Suppressor macrophage treated with lipopolysaccharide for 4 hours (primary cell): Measurements from ENCODE around the gene NPVF.

Experiments
- DNase-seq: peaks from one replicate; pipeline ENCODE4 v3.0.0-alpha.2; 2020

NPVF gene, protein sequence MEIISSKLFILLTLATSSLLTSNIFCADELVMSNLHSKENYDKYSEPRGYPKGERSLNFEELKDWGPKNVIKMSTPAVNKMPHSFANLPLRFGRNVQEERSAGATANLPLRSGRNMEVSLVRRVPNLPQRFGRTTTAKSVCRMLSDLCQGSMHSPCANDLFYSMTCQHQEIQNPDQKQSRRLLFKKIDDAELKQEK

DNA sequence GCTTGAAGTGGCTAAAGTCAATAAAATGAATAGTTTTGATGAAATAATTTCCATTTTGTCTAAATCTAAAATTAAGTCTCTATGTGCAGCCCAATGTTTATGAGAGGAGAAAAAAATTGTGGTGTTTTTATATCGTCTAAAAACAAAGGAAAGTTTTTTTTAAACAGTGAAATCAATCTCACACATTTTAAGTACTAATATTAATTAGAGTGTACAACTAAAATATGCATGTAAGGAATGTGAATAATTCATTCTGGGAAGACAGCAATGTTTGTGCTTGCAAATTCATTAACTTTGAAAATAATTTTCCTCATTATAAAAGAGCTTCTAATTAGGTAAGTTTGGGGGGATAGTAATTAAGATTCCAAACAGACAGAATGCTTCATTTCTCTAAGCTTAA is at the start of gene NPVF:
Gene NPVF, minus strand, starts transcription at position 101 of the 400 bp plus-strand sequence. Its CDS starts 47 bp downstream, at position 54.
- no peak for DNase-seq

DNA sequence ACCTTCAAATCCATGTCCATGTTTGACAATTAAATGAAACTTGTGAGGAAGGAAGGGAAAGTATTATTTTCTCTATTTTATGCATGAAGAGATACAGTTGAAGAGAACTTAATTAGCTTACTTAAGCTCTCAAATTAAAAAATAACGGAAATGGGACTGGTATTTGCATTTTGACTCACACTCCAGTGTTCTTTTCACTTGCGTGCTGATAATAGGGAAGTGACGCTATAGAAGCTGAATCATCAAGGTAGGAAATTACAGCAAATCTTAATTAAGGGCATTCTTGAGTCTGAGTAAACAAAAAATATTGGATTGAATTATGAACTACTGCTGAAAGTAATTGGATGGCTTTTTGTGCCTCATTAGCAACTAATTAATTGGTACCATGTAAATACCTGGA is 44.0 kb upstream of the NPVF start:
- no peak for DNase-seq

DNA sequence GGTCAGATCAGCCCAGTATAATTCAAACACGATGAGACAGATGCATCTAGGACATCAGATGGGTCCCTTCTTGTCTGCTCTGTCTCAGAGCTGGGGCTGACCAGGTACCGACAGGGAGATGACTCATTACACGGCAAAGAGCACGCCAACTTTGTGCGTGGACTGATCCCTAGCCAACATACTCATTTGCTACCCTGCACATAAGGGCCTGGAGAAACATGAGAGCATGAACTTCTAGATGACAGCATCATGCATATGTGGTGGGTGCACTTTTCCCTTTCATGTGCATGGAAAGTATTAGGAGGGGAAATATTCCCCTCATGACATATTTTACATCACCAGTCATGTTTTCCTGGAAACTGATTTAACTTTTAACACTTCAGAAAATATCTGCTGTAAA is 35.1 kb upstream of the NPVF start:
- DNase-seq = no peak

DNA sequence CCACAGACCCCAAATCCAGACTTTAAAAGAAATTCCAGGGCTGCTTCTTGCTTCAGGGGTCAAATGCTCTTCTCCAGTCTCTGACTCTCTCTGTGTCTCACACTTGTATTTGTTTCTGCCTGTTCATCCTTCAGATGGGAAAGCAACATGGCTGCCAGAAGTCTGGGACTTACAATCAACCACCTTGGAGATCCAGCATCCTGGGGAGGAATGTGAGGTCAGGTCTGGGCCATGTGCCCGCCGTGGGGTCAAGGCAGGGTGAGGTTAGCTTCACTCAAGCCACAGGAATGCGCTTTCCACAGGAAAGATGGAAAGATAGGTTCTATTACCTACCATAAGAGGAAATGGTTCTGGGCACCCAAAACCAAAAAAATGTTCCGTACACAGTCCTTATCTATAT is 34.3 kb upstream of the NPVF start:
- no peak for DNase-seq

DNA sequence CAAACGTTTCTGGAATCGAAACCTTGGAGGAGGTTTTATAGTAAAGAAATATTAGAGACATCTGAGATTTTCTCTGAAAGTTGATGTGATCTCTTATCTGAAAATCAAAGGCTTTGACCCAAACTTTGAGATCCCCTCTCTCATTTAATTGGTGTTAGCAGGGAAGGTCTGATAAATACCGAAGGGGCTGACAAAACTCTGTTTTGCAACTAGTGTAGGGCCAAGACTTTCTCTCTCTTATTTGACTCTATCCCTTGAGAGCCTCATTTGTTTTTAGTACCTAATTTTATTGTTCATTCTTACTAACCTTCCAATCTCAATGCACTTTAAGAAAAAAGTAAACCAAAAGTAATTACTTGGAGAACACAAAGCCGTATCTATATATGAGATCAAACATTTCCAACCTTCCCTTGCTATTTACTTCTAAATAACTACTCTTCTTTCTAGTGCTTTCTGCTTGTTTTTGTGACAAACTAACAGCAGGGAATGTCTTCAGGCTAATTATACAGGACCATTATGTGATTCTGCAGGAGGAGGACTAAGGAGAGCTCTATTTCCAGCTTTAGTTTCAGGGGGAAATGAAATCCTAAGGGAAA is 33.4 kb upstream of the NPVF start:
- DNase-seq = no peak

DNA sequence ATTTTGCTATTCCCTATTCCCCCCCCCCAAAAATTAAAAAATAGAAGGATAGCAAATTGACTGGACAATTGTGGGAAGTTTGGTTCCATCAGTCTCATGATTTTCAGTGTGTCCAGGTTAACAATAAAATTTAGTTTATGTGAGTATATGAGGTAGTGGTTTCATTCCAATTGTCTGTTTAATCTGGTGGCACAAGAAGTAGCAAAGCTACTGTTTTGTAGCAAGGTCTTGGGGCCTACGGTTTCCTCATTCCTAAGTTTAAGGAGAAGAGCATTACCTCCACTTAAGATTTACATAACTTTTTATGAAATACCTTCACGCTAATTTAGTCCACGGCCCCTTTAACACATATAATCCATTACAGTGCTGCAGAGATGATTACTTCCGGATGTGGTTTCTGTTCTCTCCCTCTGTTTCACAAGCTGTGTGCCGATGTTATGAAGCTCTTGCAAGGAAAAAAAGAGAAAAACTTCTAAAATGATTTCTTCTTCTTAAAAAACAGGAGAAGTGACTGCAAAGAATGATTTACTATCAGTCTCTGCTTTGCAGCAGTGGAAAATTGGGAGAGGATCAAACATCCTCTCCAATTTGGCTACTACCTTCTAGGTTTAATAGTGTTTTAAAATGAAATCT is 32.7 kb upstream of the NPVF start:
- peak; percentile 71 for DNase-seq

DNA sequence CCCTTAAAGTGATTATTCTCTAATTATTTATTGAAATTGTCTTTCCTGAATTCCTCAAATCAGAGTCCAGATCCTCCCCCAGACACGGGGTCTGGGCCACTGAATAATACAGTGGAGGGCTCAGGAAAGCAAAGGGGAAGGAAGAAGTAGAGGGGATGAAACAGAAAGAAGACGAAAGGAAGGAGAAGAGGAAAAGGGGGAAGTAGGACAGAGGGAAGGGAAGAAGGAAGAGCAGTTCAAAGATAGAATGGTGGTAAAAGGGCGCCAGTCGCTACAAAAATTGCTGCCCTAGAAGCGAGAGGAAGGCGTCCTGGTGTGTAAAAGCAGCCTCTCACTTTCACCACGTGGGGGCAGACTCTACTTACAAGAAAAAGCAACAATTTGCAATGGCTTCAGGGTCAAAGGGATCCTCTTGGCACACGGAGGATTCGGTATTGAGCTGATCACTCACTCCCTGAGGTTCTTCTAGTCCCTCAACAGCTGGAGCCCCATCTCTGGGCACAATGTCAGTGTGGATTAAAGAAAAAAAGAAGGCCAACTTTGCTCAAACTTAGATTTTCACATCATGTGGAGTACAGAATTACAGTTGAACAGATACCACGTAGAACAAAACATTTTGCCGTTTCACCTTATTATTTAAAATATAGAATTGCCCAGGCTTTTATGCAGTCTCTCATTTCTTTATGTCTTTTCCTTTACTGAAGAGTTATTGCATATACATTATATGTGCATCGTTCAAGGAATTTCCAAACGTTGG is 31.4 kb upstream of the NPVF start:
- peak; percentile 83 for DNase-seq

DNA sequence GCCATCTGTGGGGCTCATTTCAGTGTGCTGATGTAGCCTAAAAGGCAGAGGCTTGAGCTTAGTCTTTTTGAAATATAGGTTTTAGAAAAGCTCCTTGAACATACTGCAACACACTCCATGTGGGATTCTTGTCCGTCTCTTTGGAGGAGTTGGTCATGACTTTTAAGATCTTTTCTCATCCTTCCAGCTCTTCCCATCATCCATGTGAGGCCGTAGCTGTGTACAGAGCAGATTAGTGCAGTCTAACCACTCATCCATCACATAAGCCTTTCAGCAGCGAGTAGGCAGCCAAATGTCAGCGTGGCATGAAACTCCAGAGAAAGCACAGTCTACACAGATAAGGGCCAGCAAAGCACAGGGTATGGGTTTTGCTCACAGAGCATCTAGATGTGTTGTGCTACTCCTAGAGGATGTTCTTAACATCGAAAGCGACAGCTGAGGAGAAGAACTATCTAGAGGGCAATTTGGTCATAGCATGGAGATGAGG is 28.1 kb upstream of the NPVF start:
- DNase-seq = no peak

DNA sequence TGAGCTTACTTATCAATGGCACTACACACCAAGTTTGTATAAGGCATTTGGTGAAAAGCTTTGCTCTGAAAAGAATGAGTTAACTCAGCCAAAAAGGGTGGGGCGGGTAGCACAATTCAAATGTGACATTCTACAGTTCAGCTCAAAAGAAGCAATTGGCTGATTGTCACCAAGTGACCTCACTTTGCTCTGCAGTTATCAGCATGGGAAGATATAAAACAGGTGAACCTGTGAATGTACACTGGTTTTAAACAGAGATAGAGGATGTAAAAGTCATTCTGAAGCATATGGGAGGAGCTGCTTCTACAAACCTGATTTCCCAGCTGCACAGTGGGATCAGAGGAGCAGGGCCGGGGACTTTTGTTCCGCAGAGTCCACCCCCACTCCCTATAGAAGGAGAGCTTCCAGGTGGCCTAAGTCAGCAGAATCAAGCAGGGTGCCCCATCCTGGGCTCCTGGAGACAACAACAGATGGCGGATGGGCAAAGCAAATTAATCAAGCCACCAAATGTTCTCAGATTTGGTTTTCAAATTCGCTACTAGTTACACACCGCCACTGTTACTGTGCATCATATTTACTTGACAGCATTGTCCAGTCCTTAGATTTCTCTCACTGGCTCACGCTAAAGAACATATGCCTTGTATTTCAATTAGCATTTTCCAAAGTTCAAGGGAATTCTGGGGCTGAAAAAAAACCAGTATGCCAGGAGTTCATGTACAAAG is 27.5 kb upstream of the NPVF start:
- DNase-seq = no peak

DNA sequence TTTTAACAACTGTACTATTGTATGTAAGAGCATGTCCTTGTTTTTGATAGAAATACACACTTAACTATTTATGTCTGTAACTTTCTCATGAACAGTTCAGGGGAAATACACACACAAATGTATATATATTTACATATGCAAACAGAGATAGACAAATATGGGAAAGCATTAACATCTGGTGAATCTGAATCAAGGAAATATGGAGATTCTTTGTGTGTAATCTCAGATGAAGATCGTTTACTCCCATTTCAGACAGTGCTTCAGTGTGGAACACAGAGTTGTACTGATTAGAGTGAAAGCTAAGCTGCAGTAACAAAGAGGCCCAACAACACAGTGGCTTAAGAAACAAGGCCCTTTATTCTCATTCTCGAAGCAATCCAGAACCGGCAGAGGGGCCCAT is 26.3 kb upstream of the NPVF start:
- no peak for DNase-seq

DNA sequence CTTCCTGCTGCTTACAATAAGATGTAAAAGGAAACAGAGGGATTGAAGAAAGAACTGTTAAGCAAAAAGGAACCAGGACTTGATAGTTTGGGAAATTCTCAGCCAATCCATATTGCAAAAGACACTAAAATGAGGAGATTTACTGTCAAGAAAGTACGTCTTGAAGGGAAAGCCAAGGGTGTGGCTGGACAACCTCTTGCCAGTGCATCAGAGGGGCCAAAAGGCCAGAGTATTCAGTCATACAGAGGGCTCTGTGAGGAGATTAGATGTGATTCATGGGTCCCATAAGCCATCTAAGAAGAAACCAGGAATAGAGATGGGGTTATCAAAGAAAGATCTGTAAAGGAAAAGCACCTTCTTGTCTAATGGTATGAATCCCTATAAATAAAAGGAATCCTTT is 25.4 kb upstream of the NPVF start:
- DNase-seq = no peak

DNA sequence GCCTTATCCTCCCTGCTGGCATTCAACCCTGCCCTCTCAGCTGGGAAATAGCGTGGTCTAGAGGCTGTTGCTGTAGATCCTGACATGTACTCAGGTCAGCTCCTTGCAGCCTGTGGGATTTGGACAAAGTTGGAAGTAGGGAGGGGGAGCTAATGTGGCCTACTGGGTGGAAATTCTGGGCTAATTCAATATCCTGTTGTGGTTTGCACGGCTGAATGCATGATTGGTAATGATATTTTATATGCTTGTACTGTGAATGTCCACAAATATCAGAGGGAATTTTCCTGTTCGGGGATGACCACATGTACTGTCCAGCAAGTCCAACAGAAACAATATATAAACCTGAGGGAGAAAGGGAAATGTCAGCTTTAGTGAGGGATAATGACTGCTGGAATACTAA is 22.1 kb upstream of the NPVF start:
- DNase-seq = no peak

DNA sequence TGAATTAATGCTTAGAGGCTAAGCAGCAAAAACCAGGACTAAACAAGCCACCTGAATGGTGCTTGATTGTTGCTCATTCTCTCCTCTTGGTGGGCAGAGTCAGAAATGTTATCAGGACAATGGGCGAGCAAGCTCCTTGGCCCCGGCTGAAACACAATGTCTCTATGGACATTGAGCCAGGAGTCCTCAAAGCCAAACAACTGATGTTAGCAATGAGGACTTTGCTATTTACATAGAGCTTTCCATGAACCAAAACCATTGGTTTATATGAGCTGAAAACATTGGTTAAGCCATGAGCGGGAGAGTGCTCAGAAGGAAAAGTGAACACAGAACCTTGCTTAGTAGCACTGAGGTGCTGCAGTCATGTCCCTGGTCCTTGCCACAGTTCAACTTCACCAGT is 21.5 kb upstream of the NPVF start:
- DNase-seq = no peak

DNA sequence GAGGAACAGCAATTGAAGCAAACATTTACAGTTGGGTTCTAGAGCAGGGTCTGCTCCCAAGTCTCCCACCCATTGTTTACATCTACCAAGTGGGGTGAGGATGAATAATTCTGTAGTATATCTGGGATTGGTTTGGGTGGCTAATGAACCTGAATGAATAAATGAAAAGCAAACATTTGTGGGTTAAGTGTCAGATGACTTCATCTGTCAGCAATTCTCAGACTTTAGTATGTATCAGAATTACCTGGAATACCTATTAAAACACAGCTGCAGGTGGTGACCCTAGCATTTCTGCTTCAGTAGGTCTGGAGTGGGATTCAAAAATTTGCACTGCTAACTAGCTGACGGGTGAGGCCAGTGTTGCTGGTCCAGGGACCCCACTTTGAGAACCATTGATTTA is 18.0 kb upstream of the NPVF start:
- DNase-seq = no peak

DNA sequence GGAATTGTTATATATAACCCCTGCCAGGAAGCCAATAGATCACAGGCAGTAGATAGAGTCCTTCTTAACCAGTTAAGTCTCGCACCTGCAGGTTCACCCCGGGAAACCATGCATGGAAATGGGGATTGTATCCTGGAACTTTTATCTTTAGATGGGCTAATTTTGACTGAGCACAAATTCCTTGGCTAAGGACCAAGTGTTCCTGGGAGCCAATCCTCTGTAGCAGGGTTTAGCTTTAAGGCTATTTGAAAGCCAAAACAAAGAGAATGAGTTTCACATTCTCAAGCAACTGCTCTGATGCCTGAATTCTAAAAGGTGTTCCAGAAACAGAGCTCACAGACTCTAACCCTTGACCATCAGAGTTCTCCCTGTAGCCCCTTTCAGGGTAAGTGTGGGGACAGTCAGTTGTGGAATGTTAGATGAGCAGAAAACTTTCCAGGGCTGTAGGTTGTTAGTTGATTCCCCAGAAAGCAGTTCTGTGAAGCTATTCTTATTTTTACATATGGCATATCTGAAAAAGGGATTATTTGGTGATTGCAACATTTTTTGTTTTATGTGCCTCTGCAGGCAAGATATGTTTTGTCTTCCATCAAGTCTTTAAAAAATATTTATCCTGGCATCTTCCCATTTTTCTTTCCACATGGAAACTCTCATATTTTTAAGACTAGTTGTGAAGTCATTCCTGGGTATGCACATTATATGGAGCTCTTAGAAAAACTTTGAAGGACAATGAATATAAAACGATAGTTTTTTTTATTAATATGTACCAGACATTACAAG is 16.2 kb upstream of the NPVF start:
- DNase-seq = no peak

DNA sequence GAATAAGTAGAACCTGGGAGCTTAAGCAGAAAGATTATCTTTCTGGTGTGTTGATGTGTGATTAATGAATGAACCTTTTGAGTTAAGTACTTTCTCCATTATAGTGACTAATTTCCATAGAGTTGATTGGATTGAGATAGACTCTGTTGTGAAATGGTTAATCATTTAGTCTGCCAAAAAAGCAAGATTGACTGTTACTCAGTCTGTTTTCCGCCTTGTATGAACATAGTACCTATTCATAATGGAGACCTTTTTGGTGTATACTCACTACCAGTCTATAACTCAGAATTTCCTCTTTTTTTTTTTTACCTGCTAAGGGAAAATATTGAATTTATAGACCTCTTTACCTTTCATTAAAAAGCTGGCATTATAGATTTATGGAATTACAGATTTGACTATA is 14.4 kb upstream of the NPVF start:
- no peak for DNase-seq

DNA sequence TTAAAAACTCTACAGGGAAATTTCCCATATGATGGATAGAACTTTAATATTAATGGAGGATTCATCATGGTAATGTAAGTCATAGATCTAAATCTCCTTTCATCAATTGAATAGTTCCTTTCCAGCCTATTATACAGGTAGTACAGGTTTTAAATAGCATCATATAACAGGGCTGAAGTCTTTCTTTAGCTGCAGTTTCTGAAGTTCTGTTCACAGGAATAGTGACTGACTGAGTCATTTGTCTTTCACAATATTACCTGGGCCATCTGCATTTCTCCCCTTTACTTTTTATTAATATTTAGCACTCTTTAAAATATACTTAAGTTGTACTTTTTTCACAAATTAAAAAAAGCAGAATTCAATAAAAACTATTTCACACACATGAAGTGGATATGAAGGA is 12.6 kb upstream of the NPVF start:
- DNase-seq = no peak

DNA sequence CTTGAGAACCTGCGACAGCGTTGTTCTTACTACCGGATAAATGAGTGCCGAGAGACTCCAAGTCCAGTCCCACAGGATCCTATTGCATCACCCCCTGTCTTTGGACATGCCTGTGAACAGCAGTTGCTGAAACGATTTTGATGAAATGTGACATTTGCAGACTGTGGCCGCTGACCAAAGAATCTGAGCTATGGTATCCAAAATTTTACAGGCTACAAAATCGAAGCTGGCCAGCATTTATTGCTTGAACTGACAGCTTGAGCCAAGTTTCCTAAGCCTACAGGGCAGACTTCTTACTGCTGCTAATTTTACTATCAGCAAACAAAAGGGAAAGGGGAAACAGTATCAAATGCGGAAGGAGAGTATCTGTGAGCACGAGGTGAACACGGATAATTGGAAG is 12.1 kb upstream of the NPVF start:
- DNase-seq = no peak

DNA sequence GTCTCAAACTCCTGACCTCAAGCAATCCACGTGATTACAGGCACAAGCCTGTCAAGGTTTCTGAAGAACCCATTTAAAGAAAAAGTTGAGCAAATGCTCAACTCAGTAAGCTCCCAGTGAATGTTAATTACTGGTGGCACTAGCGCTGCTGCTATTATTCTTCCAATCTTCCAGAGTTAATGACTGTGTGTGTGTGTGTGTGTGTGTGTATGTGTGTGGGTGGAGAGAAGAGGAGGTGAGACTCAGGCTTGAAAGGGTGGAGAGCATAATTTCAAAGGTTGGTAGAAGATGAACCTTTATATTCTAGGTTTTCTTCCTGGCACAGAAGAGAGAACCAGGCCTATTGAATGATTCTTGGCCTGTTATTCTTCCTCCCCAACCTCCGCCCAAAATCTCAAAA is 11.6 kb upstream of the NPVF start:
- no peak for DNase-seq

DNA sequence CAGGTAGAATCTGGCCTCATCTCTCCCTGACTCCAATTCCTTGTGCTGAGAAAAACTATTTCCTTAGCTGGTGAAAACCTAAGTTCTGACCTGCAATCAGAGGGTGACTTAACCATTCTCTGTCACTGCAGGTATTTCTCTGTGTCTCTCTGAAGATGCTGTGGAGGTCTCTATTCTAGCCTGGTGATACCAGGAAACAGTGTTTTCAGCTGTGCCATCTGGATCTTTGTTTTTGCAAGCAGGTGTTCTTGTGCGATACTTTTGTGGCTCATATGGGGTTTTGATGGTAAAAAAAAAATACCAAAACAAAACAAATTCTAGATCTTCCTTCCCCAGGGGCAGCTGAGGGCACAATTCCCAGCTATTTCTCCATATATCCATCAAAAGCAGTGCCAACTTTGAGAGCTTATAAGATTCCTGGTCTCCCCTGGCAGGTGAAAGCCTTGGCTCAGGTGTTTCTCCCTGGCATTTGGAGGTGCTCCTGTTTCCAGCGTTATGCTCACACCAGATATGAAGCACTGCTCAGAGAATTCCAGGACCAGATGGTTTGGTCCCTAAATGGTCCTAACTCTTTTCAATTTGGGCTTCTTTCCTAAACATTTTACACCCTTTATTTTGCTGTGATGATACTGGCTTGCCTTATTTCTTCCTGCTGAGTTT is 9.9 kb upstream of the NPVF start:
- DNase-seq = no peak

DNA sequence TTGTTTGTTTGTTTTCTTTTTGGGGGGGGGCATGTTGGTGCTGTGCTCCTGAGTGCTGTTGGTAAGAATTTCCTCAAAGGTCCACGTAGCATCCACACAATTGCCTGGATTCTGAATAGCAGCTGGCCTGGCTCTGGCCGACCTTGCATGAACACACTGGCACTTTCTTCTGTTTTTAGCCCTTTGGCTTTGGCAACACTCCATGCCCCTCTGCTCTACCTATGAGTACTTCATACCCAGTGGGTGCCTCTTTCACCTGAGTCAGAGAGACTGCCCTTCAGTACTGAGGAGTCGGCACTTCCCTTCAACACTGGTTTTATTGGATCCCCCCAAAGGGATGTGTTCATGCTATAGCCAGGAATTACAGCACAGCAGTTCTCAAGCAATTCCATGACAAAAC is 7.2 kb upstream of the NPVF start:
- DNase-seq = no peak

DNA sequence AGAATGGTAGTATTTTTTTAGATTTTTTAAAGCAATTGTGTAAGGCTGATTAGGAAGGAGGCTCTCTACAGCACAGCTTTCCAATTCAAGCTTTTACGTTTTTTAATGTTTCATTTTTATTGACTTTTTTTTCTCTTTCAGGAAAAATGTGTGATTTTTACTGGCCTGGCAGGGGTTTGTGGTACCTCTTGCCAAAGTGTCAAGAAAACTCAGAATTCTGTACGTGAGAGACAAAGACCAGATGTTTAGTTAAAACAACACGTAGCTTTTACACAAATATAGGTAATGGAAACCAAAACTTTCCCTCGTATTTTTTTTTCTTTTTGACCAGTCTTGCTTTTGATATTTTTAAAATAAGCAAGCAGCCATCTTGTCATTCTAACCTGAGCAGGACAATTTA is 6.0 kb upstream of the NPVF start:
- DNase-seq = no peak
